Measurements from ENCODE around the gene SGMS2. TPM values are rescaled to one million over a fixed set of nuclear protein-coding genes. Genes with fewer than 3 reads are reported as not detected.

The SGMS2 gene
- total and polyA plus RNA-seq, 9 of the 15 experiments (the other 6 are each of a cell fraction or from before 2014, with no cell fraction given) = 0.07 to 0.25 (median 0.11) TPM; not detected in 5

GRCh38 chr4:107896158-107896645 lies 71.5 kb downstream of the SGMS2 start (continued):
- TF ChIP-seq VEZF1 (CRISPR knock-in tag; IDR thresholded peaks at IDR 0.05) = no peak
- TF ChIP-seq KDM2B (CRISPR knock-in tag; IDR thresholded peaks at IDR 0.05) = no peak
- TF ChIP-seq, protein P1, sequence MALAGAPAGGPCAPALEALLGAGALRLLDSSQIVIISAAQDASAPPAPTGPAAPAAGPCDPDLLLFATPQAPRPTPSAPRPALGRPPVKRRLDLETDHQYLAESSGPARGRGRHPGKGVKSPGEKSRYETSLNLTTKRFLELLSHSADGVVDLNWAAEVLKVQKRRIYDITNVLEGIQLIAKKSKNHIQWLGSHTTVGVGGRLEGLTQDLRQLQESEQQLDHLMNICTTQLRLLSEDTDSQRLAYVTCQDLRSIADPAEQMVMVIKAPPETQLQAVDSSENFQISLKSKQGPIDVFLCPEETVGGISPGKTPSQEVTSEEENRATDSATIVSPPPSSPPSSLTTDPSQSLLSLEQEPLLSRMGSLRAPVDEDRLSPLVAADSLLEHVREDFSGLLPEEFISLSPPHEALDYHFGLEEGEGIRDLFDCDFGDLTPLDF (CRISPR knock-in tag; IDR thresholded peaks at IDR 0.05) = no peak
- no peak for TF ChIP-seq ZNF274 (IDR thresholded peaks at IDR 0.05; ENCODE audit: borderline replicate concordance, low read depth, low read length)

DNA sequence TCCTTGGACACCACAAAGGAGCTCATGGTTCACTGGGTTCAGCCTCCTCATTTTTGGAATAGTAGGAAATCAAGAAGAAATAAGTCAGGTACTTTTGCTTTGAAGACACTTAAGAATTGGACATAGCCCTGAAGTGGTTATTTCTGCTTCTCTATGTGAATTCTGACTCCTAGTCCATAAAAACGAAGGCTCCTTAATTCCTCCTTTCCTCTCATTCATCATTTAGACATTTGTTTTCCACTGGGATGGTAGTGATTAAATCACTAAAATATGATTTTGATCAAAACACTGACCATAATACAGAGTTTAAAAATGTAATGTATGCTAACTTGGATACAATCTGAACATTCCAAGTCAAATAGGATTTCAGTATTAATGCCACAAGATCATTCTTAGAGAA lies 71.9 kb downstream of the SGMS2 start:
- no TSS peak for BruUV-seq (replicated peaks)
- DNase-seq (ENCODE audit: extremely low read depth in 1 of 4, low spot score in 3 of 4) (no peak), FAIRE-seq (no peak), ATAC-seq (no peak)
- H3K4me1 ChIP-seq (replicated peaks in 1 of 2; ENCODE audit: control insufficient read depth in 2 of 2, insufficient read depth in 2 of 2, low read length in 2 of 2) = no peaks in the 10 kb centered on the region
- H4K20me1 ChIP-seq (replicated peaks; ENCODE audit: control insufficient read depth, insufficient read depth, low read length) = no peaks in the 10 kb centered on the region
- no peak overlapping the region for H3K4me2 ChIP-seq (ENCODE audit: insufficient read depth, low read length)
- intact Hi-C loops (cut with micrococcal nuclease) (no loop called here), in situ Hi-C loops (cut with MboI) (no loop called here)
- no peak overlapping the region for H3K4me3 ChIP-seq
- POLR2A ChIA-PET = no interaction called here
- no peaks in the 10 kb centered on the region for H3K9me3 ChIP-seq (replicated peaks; ENCODE audit: control insufficient read depth, insufficient read depth, low read depth, low read length)
- H3K27ac ChIP-seq (ENCODE audit: extremely low read depth, low read depth, low read length) = no peak overlapping the region
- no peaks in the 10 kb centered on the region for H3K27me3 ChIP-seq (ENCODE audit: control insufficient read depth in 2 of 2, insufficient read depth in 2 of 2, low read length in 2 of 2)
- no peaks in the 10 kb centered on the region for H3K9me1 ChIP-seq (ENCODE audit: control insufficient read depth, insufficient read depth, low read length)
- no peak overlapping the region for H2AFZ ChIP-seq (ENCODE audit: low read depth, low read length)
- H3K36me3 ChIP-seq (ENCODE audit: control insufficient read depth, insufficient read depth, low read length) = no peaks in the 10 kb centered on the region
- CTCF ChIA-PET (ENCODE audit: low intra/inter-chr PET ratio) = no interaction called here
- H3K79me2 ChIP-seq (ENCODE audit: control insufficient read depth, insufficient read depth, low read length) = no peaks in the 10 kb centered on the region
- no peak overlapping the region for H3K9ac ChIP-seq (ENCODE audit: insufficient read depth in 1 of 2, low read depth in 2 of 2, low read length in 2 of 2)
- 0% methylated on average over 1 of the region's 1 CpG for WGBS (ENCODE audit: insufficient coverage, low coverage, missing lambda C conversion rate)
- TF ChIP-seq ZNF75A (CRISPR knock-in tag; IDR thresholded peaks at IDR 0.05) (no peak), ETV1 (tag; conservative IDR thresholded peaks at IDR 0.05; ENCODE audit: low read depth) (no peak), ESRRB (CRISPR knock-in tag; IDR thresholded peaks at IDR 0.05; ENCODE audit: borderline replicate concordance) (no peak), SAP30 (IDR thresholded peaks at IDR 0.05; ENCODE audit: borderline replicate concordance, insufficient read depth, low read depth, low read length, poor library complexity, severe bottlenecking) (no peak), NFIC (IDR thresholded peaks at IDR 0.05) (no peak), TCFL5 (CRISPR knock-in tag; conservative IDR thresholded peaks at IDR 0.05) (no peak), HOMEZ (CRISPR knock-in tag; IDR thresholded peaks at IDR 0.05) (no peak), ZNF121 (CRISPR knock-in tag; conservative IDR thresholded peaks at IDR 0.05) (no peak), FOXM1 (IDR thresholded peaks at IDR 0.05; ENCODE audit: low read depth) (no peak), FOXM1 (CRISPR knock-in tag; IDR thresholded peaks at IDR 0.05; ENCODE audit: low read depth) (no peak), EZH2 (IDR thresholded peaks at IDR 0.05; ENCODE audit: borderline replicate concordance, low read depth, low read length) (no peak), SLC30A9 (CRISPR knock-in tag; IDR thresholded peaks at IDR 0.05) (no peak)
- TF ChIP-seq, protein P2, sequence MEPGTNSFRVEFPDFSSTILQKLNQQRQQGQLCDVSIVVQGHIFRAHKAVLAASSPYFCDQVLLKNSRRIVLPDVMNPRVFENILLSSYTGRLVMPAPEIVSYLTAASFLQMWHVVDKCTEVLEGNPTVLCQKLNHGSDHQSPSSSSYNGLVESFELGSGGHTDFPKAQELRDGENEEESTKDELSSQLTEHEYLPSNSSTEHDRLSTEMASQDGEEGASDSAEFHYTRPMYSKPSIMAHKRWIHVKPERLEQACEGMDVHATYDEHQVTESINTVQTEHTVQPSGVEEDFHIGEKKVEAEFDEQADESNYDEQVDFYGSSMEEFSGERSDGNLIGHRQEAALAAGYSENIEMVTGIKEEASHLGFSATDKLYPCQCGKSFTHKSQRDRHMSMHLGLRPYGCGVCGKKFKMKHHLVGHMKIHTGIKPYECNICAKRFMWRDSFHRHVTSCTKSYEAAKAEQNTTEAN (CRISPR knock-in tag; IDR thresholded peaks at IDR 0.05) = no peak
